ENCODE results near the gene CLCN2. TPM values are rescaled to one million over a fixed set of nuclear protein-coding genes. Genes with fewer than 3 reads are reported as not detected.

Gene CLCN2
- polyA plus RNA-seq, 1 donor from 2014 or later: 0.53 TPM

- H3K4me1 Mint-ChIP-seq: no peaks in the 10 kb centered on the region
- H3K4me3 Mint-ChIP-seq: no peak overlapping the region
- H3K27ac Mint-ChIP-seq: no peak overlapping the region
- H3K9me3 Mint-ChIP-seq: no peaks in the 10 kb centered on the region
- peaks cover 4% of the 10 kb centered on the region for H3K36me3 Mint-ChIP-seq
- H3K27me3 Mint-ChIP-seq: peaks cover 16% of the 10 kb centered on the region
Measured at GRCh38 chr3:184373422-184373821, 12.0 kb upstream of the CLCN2 start.

GRCh38 chr3:184372911-184373310 is 11.5 kb upstream of the CLCN2 start:
- peaks cover 11% of the 10 kb centered on the region for H3K27me3 Mint-ChIP-seq
- H3K4me1 Mint-ChIP-seq: no peaks in the 10 kb centered on the region
- H3K4me3 Mint-ChIP-seq: no peak overlapping the region
- H3K9me3 Mint-ChIP-seq: no peaks in the 10 kb centered on the region
- no peak overlapping the region for H3K27ac Mint-ChIP-seq
- H3K36me3 Mint-ChIP-seq: peaks cover 7% of the 10 kb centered on the region

- H3K4me3 Mint-ChIP-seq: no peak overlapping the region
- no peaks in the 10 kb centered on the region for H3K4me1 Mint-ChIP-seq
- peak overlapping the region in 1 of 3 donors; percentile 61 for H3K27ac Mint-ChIP-seq
- peaks cover 7% of the 10 kb centered on the region for H3K36me3 Mint-ChIP-seq
- no peaks in the 10 kb centered on the region for H3K9me3 Mint-ChIP-seq
- peaks cover 7% of the 10 kb centered on the region for H3K27me3 Mint-ChIP-seq
Measured at GRCh38 chr3:184372296-184372821, 11.0 kb upstream of the CLCN2 start.

- Mint-ChIP-seq H3K36me3 (peaks cover 7% of the 10 kb centered on the region), H3K27ac (no peak overlapping the region), H3K27me3 (peaks cover 7% of the 10 kb centered on the region), H3K4me3 (peak overlapping the region in 1 of 4 donors; percentile 7), H3K9me3 (no peaks in the 10 kb centered on the region), H3K4me1 (no peaks in the 10 kb centered on the region)
Measured at GRCh38 chr3:184371570-184372018, 10.2 kb upstream of the CLCN2 start.

- H3K4me3 Mint-ChIP-seq: peak overlapping the region in 1 of 4 donors; percentile 20
- H3K27ac Mint-ChIP-seq: peak overlapping the region in 1 of 3 donors; percentile 9
- no peaks in the 10 kb centered on the region for H3K27me3 Mint-ChIP-seq
- H3K36me3 Mint-ChIP-seq: peaks cover 5% of the 10 kb centered on the region
- H3K4me1 Mint-ChIP-seq: peaks cover 5 to 10% (median 8%) of the 10 kb centered on the region in 3 donors
- no peaks in the 10 kb centered on the region for H3K9me3 Mint-ChIP-seq
Measured at GRCh38 chr3:184368586-184369183, 7.3 kb upstream of the CLCN2 start.

- Mint-ChIP-seq H3K4me3 (peak overlapping the region in 1 of 4 donors; percentile 0), H3K36me3 (peaks cover 5% of the 10 kb centered on the region), H3K4me1 (peaks cover 8 to 14% (median 8%) of the 10 kb centered on the region in 3 donors), H3K27me3 (no peaks in the 10 kb centered on the region), H3K9me3 (no peaks in the 10 kb centered on the region), H3K27ac (no peak overlapping the region)
Measured at GRCh38 chr3:184368116-184368515, 6.7 kb upstream of the CLCN2 start.

GRCh38 chr3:184366619-184367289 is 5.3 kb upstream of the CLCN2 start:
- Mint-ChIP-seq H3K9me3 (no peaks in the 10 kb centered on the region), H3K27ac (no peak overlapping the region), H3K4me3 (no peak overlapping the region), H3K27me3 (no peaks in the 10 kb centered on the region), H3K4me1 (peaks cover 8 to 15% (median 11%) of the 10 kb centered on the region in 3 donors), H3K36me3 (peaks cover 5% of the 10 kb centered on the region)

DNA sequence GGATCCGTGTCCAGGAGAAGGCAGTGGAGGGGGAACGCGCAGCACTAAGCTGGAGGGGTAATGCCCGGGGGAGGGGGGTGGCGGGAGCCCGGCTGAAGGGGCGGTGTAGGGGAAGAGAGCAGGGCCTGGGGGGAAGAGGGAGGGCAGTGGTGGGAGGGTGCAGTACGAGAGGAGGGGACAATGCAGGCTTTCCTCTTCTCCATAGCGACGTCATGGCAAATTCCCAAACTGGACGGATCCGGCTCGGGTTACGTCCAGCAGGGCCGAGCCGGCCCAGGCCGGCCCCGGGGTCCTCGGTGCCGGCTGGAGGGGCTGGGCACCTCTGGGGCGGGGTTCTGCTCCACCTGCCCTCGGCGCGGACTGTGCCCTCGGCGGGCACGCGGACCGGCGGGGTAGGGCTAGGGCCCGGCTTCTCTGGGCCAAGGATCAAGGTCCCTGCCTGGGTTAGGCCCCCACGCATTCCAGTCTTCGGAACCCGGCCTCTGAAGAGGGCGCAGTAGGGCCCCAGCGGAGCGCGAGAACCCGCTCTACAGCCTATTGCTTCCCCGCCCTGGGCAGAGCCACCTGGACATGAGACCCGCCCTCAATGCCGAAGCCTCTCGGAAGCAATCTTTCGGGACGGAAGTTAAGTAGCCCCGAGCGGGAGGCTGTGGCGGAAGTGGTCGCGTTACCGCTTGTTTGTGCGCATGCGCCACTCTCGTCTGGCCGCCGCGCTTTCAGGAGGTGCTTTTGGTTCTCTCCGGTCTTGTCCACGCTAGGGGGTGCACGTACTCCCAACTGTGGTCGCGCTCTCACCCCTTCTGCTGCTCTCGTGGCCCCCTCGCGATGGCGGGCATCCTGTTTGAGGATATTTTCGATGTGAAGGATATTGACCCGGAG is 1.5 kb upstream of the CLCN2 start:
- H3K4me3 Mint-ChIP-seq: peak overlapping the region; percentile 92 to 100 (median 97)
- H3K4me1 Mint-ChIP-seq: peaks cover 11 to 15% (median 12%) of the 10 kb centered on the region in 3 donors
- H3K27ac Mint-ChIP-seq: peak overlapping the region; percentile 95 to 98 (median 97)
- H3K36me3 Mint-ChIP-seq: peaks cover 2% of the 10 kb centered on the region
- no peaks in the 10 kb centered on the region for H3K9me3 Mint-ChIP-seq
- no peaks in the 10 kb centered on the region for H3K27me3 Mint-ChIP-seq

- Mint-ChIP-seq H3K27me3 (no peaks in the 10 kb centered on the region), H3K36me3 (no peaks in the 10 kb centered on the region), H3K4me3 (peak overlapping the region; percentile 92 to 99 (median 94)), H3K27ac (peak overlapping the region; percentile 80 to 98 (median 90)), H3K9me3 (no peaks in the 10 kb centered on the region), H3K4me1 (peaks cover 11 to 15% (median 12%) of the 10 kb centered on the region in 3 donors)
Measured at GRCh38 chr3:184361932-184362667, 695 bp upstream of the CLCN2 start.

GRCh38 chr3:184360929-184361531 is 375 bp downstream of the CLCN2 start:
- no peak overlapping the region for H3K27ac Mint-ChIP-seq
- H3K4me1 Mint-ChIP-seq: peaks cover 11 to 15% (median 12%) of the 10 kb centered on the region in 3 donors
- H3K4me3 Mint-ChIP-seq: peak overlapping the region; percentile 66 to 95 (median 84)
- no peaks in the 10 kb centered on the region for H3K27me3 Mint-ChIP-seq
- no peaks in the 10 kb centered on the region for H3K36me3 Mint-ChIP-seq
- H3K9me3 Mint-ChIP-seq: no peaks in the 10 kb centered on the region

DNA sequence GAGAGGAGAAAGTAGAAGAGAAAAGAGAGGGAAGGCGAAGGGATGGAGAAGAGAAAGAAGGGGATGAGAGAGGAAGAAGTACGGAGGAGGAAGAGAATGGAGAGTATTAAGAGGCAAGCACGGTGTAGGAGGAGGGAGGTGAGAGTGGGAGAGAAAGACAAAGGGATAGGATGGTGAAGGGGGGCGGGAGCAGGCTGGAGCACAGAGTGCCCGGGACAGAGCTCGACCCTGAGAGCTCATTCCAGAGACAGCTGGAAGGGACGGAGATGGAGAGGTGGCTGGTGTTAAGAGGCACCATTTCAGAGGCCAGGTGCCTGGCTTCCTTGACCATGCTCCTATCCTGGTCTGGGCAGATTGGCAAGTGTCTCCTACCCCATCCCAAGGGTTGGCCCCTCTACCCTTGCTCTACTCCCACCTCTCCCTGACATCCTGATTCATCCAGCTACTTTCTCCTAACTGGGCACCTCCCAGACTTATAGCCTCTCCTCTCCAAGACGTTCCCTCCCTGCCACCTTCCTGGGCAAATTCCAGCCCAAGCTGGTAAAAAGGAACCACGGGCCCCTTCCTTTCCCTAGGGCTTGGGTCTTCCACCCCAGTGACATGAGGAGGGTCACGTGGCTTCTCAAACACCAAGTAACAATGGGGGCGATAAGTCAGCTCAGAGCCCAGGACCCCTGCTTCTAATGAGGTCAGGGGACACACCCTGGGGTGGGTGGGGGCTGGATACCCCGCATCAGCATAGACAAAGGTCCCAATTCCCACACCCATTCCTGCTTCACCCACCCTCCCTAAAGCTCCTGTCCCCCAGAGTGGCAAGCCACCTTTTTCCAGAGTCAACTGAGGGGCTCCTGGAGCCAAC is 1.1 kb downstream of the CLCN2 start:
- H3K4me1 Mint-ChIP-seq: peaks cover 11 to 15% (median 12%) of the 10 kb centered on the region in 3 donors
- H3K9me3 Mint-ChIP-seq: no peaks in the 10 kb centered on the region
- H3K27me3 Mint-ChIP-seq: no peaks in the 10 kb centered on the region
- no peak overlapping the region for H3K27ac Mint-ChIP-seq
- no peaks in the 10 kb centered on the region for H3K36me3 Mint-ChIP-seq
- H3K4me3 Mint-ChIP-seq: peak overlapping the region; percentile 66 to 95 (median 84)

- Mint-ChIP-seq H3K36me3 (no peaks in the 10 kb centered on the region), H3K4me1 (peaks cover 7 to 9% (median 9%) of the 10 kb centered on the region in 3 donors), H3K27ac (peak overlapping the region in 1 of 3 donors; percentile 77), H3K27me3 (peaks cover 1% of the 10 kb centered on the region), H3K9me3 (no peaks in the 10 kb centered on the region), H3K4me3 (peak overlapping the region in 1 of 4 donors; percentile 66)
Measured at GRCh38 chr3:184359610-184360009, 1.8 kb downstream of the CLCN2 start.

DNA sequence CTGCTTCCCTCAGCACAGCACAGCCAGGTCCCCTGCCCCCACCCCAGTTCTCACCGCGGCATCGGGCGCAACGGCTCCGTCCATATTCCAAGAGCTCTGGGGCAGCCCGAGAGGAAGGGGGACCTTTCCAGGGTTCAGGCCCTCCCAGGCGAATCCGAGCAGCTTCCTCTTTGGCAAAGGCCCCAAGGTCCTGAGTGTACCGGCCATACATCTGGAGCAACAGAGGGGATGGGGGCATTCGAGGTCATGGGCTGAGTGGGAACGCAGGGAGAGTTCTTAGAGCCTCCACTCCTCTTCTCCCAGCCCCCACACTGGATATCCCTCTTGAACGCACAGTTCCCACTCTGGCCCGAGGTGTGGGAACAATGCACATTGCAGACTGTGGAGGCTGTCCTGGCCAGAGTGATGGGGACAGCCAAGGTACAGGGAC is 2.5 kb downstream of the CLCN2 start:
- Mint-ChIP-seq H3K4me3 (peak overlapping the region in 1 of 4 donors; percentile 57), H3K4me1 (peaks cover 4 to 6% (median 5%) of the 10 kb centered on the region in 3 donors), H3K36me3 (no peaks in the 10 kb centered on the region), H3K9me3 (no peaks in the 10 kb centered on the region), H3K27ac (peak overlapping the region in 1 of 3 donors; percentile 77), H3K27me3 (peaks cover 1% of the 10 kb centered on the region)

Measured in IgD-negative memory B cell (primary cell).